ENCODE data around the gene NMD3.

DNA sequence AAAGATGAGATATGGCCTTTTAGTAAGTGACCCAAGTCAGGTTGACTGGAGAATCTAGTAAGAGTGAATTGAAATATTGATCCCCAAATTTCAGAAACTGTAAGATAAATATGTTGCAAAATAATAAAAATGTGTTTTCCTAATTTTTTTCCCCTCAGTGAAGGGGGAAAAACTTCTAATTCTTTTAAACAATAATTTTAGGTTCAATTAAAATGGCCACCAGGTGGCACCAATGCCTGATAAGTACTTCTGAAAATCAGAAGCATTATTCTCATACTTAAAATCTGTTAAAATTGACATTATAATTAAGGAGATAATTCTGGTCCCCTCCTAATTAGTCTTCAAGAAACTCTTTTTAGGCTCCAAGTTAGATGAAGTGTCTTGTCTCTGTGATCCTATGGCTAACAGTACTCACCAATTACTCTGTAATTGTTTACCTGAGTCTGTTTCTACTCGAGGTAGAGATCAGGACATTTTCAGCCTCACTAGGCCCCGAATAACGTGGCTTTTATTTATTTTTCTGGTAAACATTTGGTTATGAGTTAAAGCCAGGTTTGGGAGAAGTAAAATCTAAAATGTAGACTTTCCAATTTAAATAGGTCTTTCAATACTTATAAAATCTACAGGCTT is 52.6 kb downstream of the NMD3 start:
- TF ChIP-seq, protein P1, sequence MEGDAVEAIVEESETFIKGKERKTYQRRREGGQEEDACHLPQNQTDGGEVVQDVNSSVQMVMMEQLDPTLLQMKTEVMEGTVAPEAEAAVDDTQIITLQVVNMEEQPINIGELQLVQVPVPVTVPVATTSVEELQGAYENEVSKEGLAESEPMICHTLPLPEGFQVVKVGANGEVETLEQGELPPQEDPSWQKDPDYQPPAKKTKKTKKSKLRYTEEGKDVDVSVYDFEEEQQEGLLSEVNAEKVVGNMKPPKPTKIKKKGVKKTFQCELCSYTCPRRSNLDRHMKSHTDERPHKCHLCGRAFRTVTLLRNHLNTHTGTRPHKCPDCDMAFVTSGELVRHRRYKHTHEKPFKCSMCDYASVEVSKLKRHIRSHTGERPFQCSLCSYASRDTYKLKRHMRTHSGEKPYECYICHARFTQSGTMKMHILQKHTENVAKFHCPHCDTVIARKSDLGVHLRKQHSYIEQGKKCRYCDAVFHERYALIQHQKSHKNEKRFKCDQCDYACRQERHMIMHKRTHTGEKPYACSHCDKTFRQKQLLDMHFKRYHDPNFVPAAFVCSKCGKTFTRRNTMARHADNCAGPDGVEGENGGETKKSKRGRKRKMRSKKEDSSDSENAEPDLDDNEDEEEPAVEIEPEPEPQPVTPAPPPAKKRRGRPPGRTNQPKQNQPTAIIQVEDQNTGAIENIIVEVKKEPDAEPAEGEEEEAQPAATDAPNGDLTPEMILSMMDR (IDR thresholded peaks at IDR 0.05; ENCODE audit: insufficient read depth, low read depth, low read length): peak; percentile 45
- TF ChIP-seq EZH2 (IDR thresholded peaks at IDR 0.05; ENCODE audit: insufficient read depth, low read length): no peak
